Gastrocnemius medialis (tissue), 4 donors: ENCODE results near the gene IQCH.

Experiments used
- POLR2A ChIP-seq, 2 donors: fragments of 450-650 bp; IDR thresholded peaks; one replicate each; pipeline ENCODE4 v1.6.1; 2017; ENCODE audit warnings: antibody characterized with exemption in 2 of 2, mild to moderate bottlenecking in 2 of 2, moderate library complexity in 2 of 2
- TF ChIP-seq, protein P1 (sequence below), 5 experiments: fragments of 450-650 bp in 3 of 5; fragments of 200-600 bp in 2 of 5; sonication (generic) in 2 of 5; IDR thresholded peaks in 4 of 5; conservative IDR thresholded peaks in 1 of 5; 1 replicate in 4 of 5; 2 replicates in 1 of 5; pipeline ENCODE4 v1.5.1; 2016 to 2019; ENCODE audit warnings: antibody characterized with exemption in 5 of 5, mild to moderate bottlenecking in 3 of 5, moderate library complexity in 3 of 5

- TF ChIP-seq, protein P1, sequence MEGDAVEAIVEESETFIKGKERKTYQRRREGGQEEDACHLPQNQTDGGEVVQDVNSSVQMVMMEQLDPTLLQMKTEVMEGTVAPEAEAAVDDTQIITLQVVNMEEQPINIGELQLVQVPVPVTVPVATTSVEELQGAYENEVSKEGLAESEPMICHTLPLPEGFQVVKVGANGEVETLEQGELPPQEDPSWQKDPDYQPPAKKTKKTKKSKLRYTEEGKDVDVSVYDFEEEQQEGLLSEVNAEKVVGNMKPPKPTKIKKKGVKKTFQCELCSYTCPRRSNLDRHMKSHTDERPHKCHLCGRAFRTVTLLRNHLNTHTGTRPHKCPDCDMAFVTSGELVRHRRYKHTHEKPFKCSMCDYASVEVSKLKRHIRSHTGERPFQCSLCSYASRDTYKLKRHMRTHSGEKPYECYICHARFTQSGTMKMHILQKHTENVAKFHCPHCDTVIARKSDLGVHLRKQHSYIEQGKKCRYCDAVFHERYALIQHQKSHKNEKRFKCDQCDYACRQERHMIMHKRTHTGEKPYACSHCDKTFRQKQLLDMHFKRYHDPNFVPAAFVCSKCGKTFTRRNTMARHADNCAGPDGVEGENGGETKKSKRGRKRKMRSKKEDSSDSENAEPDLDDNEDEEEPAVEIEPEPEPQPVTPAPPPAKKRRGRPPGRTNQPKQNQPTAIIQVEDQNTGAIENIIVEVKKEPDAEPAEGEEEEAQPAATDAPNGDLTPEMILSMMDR (IDR thresholded peaks at IDR 0.05 in 4 of 5, conservative IDR thresholded peaks at IDR 0.05 in 1 of 5): no peak
- no peak for TF ChIP-seq POLR2A (IDR thresholded peaks at IDR 0.05)
Observed at GRCh38 chr15:67373971-67374370, 119.4 kb downstream of the IQCH start.
